ENCODE data around the gene PCDHA11.
"Not testable (repeated sequence)": the region's sequence is repeated elsewhere in the genome, so short reads cannot be mapped to it uniquely, and the experiment has no call there.

The PCDHA11 gene

DNA sequence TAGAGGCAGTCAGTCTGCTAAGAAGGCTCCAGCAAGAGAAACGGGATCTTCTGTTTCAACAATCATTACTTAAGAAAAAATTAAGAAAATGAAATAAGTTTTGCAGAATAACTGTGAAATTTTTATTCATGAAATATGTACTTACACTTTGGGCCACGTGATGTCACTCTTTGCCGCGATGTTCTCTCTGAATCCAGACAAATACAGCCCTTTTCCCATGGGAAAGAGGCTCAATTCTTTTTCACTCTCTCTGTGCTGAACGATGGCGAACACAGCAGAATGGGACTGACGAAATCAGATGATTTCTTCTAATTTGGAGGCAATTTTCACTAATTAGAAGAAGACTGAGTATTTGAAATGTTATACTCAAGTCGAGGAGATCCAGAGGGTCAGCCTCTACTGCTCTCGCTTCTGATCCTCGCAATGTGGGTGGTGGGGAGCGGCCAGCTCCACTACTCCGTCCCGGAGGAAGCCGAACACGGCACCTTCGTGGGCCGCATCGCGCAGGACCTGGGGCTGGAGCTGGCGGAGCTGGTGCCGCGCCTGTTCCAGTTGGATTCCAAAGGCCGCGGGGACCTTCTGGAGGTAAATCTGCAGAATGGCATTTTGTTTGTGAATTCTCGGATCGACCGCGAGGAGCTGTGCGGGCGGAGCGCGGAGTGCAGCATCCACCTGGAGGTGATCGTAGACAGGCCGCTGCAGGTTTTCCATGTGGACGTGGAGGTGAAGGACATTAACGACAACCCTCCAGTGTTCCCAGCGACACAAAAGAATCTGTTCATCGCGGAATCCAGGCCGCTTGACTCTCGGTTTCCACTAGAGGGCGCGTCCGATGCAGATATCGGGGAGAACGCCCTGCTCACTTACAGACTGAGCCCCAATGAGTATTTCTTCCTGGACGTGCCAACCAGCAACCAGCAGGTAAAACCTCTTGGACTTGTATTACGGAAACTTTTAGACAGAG lies 20.3 kb upstream of the PCDHA11 start, which contains the start of gene PCDHA9:
Gene PCDHA9, plus strand, starts transcription at position 244 of the 964 bp plus-strand sequence. Its CDS starts 114 bp downstream, at position 358.
- DNase-seq = not testable (repeated sequence)

DNA sequence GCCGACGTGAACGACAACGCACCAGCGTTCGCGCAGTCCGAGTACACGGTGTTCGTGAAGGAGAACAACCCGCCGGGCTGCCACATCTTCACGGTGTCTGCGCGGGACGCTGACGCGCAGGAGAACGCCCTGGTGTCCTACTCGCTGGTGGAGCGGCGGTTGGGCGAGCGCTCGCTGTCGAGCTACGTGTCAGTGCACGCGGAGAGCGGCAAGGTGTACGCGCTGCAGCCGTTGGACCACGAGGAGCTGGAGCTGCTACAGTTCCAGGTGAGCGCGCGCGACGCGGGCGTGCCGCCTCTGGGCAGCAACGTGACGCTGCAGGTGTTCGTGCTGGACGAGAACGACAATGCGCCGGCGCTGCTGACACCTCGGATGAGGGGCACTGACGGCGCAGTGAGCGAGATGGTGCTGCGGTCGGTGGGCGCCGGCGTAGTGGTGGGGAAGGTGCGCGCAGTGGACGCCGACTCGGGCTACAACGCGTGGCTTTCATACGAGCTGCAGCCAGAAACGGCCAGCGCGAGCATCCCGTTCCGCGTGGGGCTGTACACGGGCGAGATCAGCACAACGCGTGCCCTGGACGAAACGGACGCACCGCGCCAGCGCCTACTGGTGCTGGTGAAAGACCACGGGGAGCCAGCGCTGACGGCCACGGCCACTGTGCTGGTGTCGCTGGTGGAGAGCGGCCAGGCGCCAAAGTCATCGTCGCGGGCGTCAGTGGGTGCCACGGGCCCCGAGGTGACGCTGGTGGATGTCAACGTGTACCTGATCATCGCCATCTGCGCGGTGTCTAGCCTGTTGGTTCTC lies 18.7 kb upstream of the PCDHA11 start:
- not testable (repeated sequence) for DNase-seq

DNA sequence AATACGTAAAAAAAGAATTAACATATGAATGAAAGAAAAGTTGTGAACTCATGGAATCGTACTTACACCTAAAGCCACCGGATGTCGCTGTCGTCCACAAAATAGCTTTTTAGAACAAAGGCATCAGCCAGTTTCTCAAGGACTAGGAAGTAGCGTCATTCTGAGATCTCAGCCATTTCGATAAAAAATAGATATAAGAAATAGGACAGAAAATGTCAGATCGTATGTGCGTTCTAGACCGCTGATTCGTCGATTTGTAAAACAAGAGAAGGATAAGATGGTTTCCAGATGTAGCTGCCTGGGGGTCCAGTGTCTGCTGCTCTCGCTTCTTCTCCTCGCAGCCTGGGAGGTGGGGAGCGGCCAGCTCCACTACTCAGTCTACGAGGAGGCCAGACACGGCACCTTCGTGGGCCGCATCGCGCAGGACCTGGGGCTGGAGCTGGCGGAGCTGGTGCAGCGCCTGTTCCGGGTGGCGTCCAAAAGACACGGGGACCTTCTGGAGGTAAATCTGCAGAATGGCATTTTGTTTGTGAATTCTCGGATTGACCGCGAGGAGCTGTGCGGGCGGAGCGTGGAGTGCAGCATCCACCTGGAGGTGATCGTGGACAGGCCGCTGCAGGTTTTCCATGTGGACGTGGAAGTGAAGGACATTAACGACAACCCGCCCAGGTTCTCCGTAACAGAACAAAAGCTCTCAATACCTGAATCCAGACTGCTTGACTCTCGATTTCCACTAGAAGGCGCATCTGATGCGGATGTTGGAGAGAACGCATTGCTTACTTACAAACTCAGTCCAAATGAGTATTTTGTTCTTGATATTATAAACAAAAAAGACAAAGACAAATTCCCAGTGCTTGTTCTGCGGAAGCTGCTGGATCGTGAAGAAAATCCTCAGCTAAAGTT lies 12.7 kb upstream of the PCDHA11 start, which contains the start of gene PCDHA10:
Gene PCDHA10, plus strand, starts transcription at position 126 of the 903 bp plus-strand sequence. Its CDS starts 152 bp downstream, at position 278.
- DNase-seq = peak in 4 of 51 donors; percentile 2 to 40 (median 22)

DNA sequence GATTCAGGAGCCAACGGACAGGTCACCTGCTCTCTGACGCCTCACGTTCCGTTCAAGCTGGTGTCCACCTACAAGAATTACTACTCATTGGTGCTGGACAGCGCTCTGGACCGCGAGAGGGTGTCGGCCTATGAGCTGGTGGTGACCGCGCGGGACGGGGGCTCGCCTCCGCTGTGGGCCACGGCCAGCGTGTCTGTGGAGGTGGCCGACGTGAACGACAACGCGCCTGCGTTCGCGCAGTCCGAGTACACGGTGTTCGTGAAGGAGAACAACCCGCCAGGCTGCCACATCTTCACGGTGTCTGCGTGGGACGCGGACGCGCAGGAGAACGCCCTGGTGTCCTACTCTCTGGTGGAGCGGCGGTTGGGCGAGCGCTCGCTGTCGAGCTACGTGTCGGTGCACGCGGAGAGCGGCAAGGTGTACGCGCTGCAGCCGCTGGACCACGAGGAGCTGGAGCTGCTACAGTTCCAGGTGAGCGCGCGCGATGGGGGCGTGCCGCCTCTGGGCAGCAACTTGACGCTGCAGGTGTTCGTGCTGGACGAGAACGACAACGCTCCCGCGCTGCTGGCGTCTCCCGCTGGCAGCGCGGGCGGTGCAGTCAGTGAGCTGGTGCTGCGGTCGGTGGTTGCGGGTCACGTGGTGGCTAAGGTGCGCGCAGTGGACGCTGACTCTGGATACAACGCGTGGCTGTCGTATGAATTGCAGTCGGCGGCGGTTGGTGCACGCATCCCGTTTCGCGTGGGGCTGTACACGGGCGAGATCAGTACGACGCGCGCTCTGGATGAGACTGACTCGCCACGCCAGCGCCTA lies 11.4 kb upstream of the PCDHA11 start:
- DNase-seq = no peak

DNA sequence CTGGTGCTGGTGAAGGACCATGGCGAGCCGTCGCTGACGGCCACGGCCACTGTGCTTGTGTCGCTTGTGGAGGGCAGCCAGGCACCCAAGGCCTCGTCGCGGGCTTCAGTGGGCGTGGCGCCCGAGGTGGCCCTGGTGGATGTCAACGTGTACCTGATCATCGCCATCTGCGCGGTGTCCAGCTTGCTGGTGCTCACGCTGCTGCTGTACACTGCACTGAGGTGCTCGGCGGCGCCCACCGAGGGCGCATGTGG lies 10.8 kb upstream of the PCDHA11 start:
- DNase-seq = no peak

DNA sequence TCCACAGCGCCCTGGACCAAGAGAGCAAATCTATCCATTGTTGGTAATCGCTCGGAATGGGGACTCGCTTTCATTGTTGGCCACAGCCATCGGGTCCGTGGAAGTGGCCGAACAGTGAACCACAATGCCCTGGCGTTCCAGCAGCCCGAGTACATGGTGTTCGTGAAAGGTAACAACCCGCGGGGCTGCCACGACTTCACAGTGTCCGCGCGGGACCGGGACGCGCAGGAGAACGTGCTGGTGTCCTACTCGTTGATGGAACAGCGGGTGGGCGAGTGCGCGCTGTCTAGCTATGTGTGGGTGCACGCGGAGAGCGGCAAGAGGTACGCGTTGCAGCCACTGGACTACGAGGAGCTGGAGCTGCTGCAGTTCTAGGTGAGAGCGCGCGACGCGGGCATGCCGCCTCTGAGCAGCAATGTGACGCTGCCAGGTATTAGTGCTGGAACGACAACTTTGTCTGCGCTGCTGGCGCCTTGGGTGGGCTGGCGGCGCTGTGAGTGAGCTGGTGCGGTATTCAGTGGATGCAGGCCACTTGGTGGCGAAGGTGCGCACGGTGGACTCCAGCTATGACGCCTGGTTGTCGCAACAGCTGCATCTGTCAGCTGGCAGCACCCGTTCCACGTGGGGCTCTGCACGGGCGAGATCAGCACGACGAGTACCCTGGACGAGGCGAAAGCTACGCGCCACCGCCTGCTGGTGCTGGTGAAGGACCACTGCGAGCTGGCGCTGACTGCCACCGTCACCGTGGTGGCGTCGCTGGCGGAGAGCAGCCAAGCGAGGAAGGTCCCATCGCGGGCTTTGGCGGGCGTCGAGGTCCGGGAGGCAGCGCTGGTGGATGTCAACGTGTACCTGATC lies 6.1 kb upstream of the PCDHA11 start:
- no peak for DNase-seq

DNA sequence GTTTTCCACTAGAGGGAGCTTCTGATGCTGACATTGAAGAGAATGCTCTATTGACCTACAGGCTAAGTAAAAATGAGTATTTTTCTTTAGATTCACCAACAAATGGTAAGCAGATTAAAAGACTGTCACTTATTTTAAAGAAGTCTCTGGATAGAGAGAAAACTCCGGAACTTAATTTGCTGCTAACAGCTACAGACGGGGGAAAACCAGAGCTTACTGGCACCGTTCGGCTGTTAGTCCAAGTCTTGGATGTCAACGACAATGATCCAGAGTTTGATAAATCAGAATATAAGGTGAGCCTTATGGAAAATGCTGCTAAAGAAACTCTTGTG lies 764 bp downstream of the PCDHA11 start:
- no peak for DNase-seq

DNA sequence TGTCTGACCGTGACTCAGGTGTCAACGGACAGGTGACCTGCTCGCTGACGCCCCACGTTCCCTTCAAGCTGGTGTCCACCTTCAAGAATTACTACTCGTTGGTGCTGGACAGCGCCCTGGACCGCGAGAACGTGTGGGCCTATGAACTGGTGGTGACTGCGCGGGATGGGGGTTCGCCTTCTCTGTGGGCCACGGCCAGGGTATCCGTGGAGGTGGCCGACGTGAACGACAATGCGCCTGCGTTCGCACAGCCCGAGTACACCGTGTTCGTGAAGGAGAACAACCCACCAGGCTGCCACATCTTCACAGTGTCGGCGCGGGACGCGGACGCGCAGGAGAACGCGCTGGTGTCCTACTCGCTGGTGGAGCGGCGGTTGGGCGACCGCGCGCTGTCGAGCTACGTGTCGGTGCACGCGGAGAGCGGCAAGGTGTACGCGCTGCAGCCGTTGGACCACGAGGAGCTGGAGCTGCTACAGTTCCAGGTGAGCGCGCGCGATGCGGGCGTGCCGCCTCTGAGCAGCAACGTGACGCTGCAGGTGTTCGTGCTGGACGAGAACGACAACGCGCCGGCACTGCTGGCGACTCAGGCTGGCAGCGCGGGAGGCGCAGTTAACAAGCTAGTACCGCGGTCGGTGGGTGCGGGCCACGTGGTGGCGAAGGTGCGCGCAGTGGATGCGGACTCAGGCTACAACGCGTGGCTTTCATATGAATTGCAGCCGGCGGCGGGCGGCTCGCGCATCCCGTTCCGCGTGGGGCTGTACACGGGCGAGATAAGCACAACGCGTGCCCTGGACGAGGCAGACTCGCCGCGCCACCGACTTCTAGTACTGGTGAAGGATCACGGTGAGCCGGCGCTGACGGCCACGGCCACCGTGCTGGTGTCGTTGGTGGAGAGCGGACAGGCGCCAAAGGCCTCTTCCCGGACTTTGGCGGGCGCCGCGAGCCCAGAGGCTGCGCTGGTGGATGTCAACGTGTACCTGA lies 1.8 kb downstream of the PCDHA11 start:
- DNase-seq = no peak

DNA sequence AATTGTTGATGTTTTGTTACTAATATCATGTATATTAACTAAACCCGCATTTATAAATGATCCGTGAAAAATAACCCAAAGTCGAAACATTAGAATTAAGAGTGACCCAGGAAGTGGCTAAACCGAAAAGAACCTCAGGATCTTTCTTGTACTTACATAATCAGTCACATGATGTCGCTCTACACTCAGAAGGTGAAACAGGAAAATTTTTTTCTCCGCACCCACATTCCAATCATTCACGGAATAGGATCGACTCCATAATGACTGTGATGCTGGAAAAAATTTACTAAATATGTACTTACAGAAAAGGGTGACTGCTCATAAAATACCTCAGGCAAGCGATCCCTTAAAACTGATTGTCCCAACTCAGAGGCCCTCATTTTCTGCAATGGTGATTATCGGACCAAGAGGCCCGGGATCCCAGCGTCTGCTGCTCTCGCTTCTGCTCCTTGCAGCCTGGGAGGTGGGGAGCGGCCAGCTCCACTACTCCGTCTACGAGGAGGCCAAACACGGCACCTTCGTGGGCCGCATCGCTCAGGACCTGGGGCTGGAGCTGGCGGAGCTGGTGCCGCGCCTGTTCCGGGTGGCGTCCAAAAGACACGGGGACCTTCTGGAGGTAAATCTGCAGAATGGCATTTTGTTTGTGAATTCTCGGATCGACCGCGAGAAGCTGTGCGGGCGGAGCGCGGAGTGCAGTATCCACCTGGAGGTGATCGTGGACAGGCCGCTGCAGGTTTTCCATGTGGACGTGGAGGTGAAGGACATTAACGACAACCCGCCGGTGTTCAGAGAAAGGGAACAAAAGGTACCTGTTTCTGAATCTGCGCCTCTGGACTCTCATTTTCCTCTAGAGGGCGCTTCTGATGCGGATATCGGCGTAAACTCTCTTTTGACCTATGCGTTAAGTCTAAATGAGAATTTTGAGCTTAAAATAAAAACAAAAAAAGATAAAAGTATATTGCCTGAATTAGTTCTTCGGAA lies 6.6 kb downstream of the PCDHA11 start, which contains the start of gene PCDHA12:
Gene PCDHA12, plus strand, starts transcription at position 224 of the 981 bp plus-strand sequence. Its CDS starts 165 bp downstream, at position 389.
- DNase-seq = no peak

DNA sequence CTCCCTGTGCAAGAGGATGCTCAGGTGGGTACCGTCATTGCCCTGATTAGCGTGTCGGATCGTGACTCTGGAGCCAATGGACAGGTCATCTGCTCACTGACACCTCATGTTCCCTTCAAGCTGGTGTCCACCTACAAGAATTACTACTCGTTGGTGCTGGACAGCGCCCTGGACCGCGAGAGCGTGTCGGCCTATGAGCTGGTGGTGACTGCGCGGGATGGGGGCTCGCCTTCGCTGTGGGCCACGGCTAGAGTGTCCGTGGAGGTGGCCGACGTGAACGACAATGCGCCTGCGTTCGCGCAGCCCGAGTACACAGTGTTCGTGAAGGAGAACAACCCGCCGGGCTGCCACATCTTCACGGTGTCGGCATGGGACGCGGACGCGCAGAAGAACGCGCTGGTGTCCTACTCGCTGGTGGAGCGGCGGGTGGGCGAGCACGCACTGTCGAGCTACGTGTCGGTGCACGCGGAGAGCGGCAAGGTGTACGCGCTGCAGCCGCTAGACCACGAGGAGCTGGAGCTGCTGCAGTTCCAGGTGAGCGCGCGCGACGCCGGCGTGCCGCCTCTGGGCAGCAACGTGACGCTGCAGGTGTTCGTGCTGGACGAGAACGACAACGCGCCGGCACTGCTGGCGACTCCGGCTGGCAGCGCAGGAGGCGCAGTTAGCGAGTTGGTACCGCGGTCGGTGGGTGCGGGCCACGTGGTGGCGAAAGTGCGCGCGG lies 7.9 kb downstream of the PCDHA11 start:
- not testable (repeated sequence) for DNase-seq

DNA sequence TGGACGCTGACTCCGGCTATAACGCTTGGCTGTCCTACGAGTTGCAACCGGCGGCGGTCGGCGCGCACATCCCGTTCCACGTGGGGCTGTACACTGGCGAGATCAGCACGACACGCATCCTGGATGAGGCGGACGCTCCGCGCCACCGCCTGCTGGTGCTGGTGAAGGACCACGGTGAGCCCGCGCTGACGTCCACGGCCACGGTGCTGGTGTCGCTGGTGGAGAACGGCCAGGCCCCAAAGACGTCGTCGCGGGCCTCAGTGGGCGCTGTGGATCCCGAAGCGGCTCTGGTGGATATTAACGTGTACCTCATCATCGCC lies 8.5 kb downstream of the PCDHA11 start:
- no peak for DNase-seq

DNA sequence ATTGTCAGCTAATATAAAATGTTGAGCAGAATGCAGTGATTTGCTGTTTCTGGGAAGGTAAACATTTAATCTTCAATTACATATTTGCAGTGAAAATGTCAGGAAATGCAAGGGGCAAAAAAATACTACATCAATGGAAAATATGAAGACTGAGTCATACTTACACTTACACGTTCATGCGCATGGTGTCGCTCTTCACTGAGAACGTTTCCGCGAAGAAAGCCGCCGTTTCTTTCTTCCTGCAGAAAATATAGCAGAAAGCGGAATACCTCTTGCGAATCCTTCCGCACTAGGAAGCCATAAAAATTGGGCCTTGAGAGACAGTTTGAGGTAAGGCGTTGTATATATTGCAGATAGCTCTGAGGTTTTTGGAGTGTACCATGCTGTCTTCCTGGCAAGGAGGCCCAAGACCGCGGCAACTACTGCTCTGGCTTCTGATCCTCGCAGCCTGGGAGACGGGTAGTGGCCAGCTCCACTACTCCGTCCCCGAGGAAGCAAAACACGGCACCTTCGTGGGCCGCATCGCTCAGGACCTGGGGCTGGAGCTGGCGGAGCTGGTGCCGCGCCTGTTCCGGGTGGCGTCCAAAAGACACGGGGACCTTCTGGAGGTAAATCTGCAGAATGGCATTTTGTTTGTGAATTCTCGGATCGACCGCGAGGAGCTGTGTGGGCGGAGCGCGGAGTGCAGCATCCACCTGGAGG lies 13.3 kb downstream of the PCDHA11 start, which contains the start of gene PCDHA13:
Gene PCDHA13, plus strand, starts transcription at position 236 of the 702 bp plus-strand sequence. Its CDS starts 145 bp downstream, at position 381.
- DNase-seq = peak in 4 of 51 donors; percentile 7 to 17 (median 11)

DNA sequence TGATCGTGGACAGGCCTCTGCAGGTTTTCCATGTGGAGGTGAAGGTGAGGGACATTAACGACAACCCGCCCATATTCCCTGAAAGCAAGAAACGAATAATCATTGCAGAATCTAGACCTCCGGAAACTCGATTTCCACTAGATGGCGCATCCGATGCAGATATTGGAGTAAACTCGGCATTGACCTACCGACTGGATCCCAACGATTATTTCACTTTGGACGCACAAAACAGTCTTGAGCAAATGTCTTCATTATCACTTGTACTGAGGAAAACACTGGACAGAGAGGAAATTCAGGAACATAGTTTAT lies 13.8 kb downstream of the PCDHA11 start:
- DNase-seq = peak in 2 of 51 donors; percentile 1 to 7

DNA sequence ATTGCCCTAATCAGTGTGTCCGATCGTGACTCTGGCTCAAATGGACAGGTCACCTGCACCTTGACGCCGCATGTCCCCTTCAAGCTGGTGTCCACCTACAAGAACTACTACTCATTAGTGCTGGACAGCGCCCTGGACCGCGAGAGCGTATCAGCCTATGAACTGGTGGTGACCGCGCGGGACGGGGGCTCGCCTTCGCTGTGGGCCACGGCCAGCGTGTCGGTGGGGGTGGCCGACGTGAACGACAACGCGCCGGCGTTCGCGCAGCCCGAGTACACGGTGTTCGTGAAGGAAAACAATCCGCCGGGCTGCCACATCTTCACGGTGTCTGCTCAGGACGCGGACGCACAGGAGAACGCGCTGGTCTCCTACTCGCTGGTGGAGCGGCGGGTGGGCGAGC lies 14.6 kb downstream of the PCDHA11 start:
- DNase-seq = no peak

DNA sequence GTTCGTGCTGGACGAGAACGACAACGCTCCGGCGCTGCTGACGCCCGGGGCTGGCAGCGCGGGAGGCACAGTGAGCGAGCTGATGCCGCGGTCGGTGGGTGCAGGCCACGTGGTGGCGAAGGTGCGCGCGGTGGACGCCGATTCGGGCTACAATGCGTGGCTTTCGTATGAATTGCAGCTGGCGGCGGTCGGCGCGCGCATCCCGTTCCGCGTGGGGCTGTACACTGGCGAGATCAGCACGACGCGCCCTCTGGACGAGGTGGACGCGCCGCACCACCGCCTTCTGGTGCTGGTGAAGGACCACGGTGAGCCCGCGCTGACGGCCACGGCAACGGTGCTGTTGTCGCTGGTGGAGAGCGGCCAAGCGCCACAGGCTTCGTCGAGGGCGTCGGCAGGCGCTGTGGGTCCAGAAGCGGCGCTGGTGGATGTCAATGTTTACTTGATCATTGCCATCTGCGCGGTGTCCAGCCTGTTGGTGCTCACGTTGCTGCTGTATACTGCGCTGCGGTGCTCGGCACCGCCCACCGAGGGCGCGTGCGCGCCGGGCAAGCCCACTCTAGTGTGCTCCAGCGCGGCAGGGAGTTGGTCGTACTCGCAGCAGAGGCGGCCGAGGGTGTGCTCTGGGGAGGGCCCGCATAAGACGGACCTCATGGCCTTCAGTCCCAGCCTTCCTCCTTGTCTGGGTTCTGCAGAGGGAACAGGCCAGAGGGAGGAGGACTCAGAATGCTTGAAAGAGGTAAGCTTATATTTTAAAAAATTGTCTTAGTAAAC lies 15.4 kb downstream of the PCDHA11 start:
- no peak for DNase-seq
